Panc1 (cell line): ENCODE measurements around the gene GRIA3. TPM values are rescaled to one million over a fixed set of nuclear protein-coding genes. Genes with fewer than 3 reads are reported as not detected.

Source experiments
- ATAC-seq: fragments of 200-7000 bp; cut with Tn5 transposase; 2 replicates; pipeline ENCODE4 v1.9.1; 2020; ENCODE audit warnings: mild to moderate bottlenecking, moderate library complexity
- BruUV-seq: library from RNA; stranded (reverse); fragments of 400-500 nt; replicated peaks from 2 replicates; lab custom pipeline; 2021; lab: Mats Ljungman, UMichigan
- CTCF ChIA-PET: fragments of 300-600 bp; sonication (Branson Sonifier 250); formaldehyde crosslinking; loops from one replicate; lab custom pipeline; 2022; ENCODE audit warnings: antibody characterized with exemption; lab: Charles Lee
- POLR2A ChIA-PET: fragments of 300-600 bp; sonication (Branson Sonifier 250); formaldehyde crosslinking; loops from one replicate; lab custom pipeline; 2022; ENCODE audit warnings: antibody characterized with exemption; lab: Charles Lee
- DNase-seq: peaks from one replicate; pipeline ENCODE4 v3.0.0-alpha.2; 2010; ENCODE audit warnings: low read depth, low spot score
- H3K27ac ChIP-seq: 2 replicates; pipeline ENCODE4 v1.5.1; 2011; ENCODE audit warnings: mild to moderate bottlenecking, low read length, inconsistent platforms
- H3K27me3 ChIP-seq: fragments of 200-500 bp; sonication (Bioruptor generic); 2 replicates; pipeline ENCODE4 v1.6.0; 2014; ENCODE audit warnings: low read length, inconsistent platforms; ENCODE audit not compliant: control insufficient read depth, insufficient read depth
- H3K36me3 ChIP-seq: fragments of 200-500 bp; sonication (Bioruptor generic); 2 replicates; pipeline ENCODE4 v1.5.1; 2014; ENCODE audit warnings: inconsistent platforms, mild to moderate bottlenecking, low read length, moderate library complexity; ENCODE audit not compliant: control insufficient read depth, insufficient read depth
- H3K4me1 ChIP-seq: 2 replicates; pipeline ENCODE4 v1.5.1; 2011; ENCODE audit warnings: inconsistent platforms, mild to moderate bottlenecking, low read length, moderate library complexity; ENCODE audit not compliant: control insufficient read depth, insufficient read depth
- H3K4me3 ChIP-seq, 2 experiments: 2 replicates each; pipeline ENCODE4 v1.5.1; 2011 to 2012; ENCODE audit warnings: low read depth in 2 of 2, low read length in 2 of 2, mild to moderate bottlenecking in 2 of 2, inconsistent platforms in 1 of 2, moderate library complexity in 1 of 2
- H3K9me3 ChIP-seq: fragments of 200-500 bp; sonication (Bioruptor generic); 2 replicates; pipeline ENCODE4 v1.5.1; 2014; ENCODE audit warnings: low read depth, mild to moderate bottlenecking, inconsistent platforms, low read length, moderate library complexity; ENCODE audit not compliant: control insufficient read depth, insufficient read depth
- POLR2AphosphoS5 ChIP-seq: IDR thresholded peaks from 2 replicates; pipeline ENCODE4 v1.6.1; 2012; ENCODE audit warnings: mild to moderate bottlenecking, low read depth, low read length, moderate library complexity
- SIN3A ChIP-seq: IDR thresholded peaks from 2 replicates; pipeline ENCODE4 v1.6.1; 2012; ENCODE audit warnings: low read depth, mild to moderate bottlenecking, low read length, moderate library complexity, borderline replicate concordance; ENCODE audit not compliant: insufficient read depth
- TCF7L2 ChIP-seq: IDR thresholded peaks from 2 replicates; pipeline ENCODE4 v1.6.1; 2011; ENCODE audit warnings: mild to moderate bottlenecking, low read depth, low read length, inconsistent platforms
- in situ Hi-C: cut with HindIII; loops from 2 replicates; pipeline ENCODE4 v1.10.0; 2016; ENCODE audit warnings: low sequenced_read_pairs, low pct_unique_long_range_greater_than_20kb
- intact Hi-C: fragments of 100-400 bp; cut with micrococcal nuclease; formaldehyde crosslinking; loops from one replicate; pipeline ENCODE4 v1.10.0; 2022; ENCODE audit not compliant: unreplicated experiment
- total RNA-seq: library from RNA; stranded (reverse); gene quantifications from one replicate; pipeline ENCODE4 v1.2.1, GENCODE V29; 2021; ENCODE audit not compliant: unreplicated experiment
- TF ChIP-seq, protein P1 (sequence below), 2 experiments: IDR thresholded peaks; 2 replicates each; pipeline ENCODE4 v1.6.1; 2011 to 2012; ENCODE audit warnings: low read depth in 2 of 2, control low read depth in 1 of 2, low read length in 1 of 2, mild to moderate bottlenecking in 1 of 2, moderate library complexity in 1 of 2; ENCODE audit not compliant: insufficient read depth in 1 of 2
- TF ChIP-seq, protein P2 (sequence below): fragments of 450-650 bp; IDR thresholded peaks from 2 replicates; pipeline ENCODE4 v1.5.1; 2017; ENCODE audit warnings: mild to moderate bottlenecking

GRIA3 gene
- total RNA-seq, 1 experiment from 2014 or later, result not detected

DNA sequence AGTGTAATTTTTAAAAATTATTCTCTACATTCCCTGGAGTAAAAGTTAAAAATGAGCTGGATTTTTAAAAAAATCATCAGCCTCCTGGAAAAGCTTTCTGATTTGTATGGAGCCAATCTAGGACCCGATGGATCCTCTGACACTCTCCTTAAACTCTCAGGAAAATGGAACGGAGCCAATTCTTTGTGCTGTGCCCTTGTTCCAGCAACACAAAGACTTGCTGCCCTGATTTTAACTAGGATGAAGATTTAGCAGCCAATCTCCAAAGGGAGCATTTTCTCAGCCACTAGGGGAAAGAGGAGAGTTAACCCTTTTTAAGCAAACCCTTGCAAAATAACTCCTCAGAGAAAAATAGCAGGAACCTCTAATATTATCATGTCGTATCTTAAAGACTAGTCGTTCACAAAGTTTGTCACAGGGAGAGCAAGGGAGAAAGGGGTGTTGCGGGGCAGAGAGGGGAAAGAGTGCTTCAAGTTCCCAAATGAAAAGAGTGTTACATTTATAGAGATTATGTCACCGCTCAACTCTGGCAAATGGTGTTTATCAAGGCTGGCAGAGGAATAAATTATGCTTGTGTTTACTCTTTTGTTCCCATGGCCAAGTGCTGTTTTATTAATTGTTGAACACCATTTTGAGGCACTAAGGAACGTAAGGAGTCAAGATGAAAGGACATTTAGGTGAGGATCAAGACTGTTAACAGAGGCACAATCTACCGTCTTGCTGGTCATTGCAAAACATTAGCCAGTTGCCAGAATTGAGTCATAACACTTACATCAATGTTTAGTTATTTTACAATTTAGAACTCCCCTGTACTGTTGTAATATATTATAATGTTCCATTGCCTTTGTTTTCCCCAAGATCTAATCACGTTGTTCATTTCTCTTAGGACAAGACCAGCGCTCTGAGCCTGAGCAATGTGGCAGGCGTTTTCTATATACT, 298.1 kb downstream of the GRIA3 start:
- Histone ChIP-seq H3K27me3 (no peaks in the 10 kb centered on the region), H3K4me1 (no peaks in the 10 kb centered on the region), H3K4me3 (no peak overlapping the region), H3K27ac (no peak overlapping the region), H3K9me3 (no peaks in the 10 kb centered on the region), H3K36me3 (no peaks in the 10 kb centered on the region)
- POLR2A ChIA-PET, result no interaction called here
- in situ Hi-C loops, result no loop called here
- BruUV-seq, result no TSS peak
- intact Hi-C loops, result no loop called here
- ATAC-seq, result no peak
- CTCF ChIA-PET, result no interaction called here
- no peak for DNase-seq
- TF ChIP-seq, protein P1, sequence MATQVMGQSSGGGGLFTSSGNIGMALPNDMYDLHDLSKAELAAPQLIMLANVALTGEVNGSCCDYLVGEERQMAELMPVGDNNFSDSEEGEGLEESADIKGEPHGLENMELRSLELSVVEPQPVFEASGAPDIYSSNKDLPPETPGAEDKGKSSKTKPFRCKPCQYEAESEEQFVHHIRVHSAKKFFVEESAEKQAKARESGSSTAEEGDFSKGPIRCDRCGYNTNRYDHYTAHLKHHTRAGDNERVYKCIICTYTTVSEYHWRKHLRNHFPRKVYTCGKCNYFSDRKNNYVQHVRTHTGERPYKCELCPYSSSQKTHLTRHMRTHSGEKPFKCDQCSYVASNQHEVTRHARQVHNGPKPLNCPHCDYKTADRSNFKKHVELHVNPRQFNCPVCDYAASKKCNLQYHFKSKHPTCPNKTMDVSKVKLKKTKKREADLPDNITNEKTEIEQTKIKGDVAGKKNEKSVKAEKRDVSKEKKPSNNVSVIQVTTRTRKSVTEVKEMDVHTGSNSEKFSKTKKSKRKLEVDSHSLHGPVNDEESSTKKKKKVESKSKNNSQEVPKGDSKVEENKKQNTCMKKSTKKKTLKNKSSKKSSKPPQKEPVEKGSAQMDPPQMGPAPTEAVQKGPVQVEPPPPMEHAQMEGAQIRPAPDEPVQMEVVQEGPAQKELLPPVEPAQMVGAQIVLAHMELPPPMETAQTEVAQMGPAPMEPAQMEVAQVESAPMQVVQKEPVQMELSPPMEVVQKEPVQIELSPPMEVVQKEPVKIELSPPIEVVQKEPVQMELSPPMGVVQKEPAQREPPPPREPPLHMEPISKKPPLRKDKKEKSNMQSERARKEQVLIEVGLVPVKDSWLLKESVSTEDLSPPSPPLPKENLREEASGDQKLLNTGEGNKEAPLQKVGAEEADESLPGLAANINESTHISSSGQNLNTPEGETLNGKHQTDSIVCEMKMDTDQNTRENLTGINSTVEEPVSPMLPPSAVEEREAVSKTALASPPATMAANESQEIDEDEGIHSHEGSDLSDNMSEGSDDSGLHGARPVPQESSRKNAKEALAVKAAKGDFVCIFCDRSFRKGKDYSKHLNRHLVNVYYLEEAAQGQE (IDR thresholded peaks at IDR 0.05; ENCODE audit: insufficient read depth in 1 of 2, low read depth in 2 of 2, low read length in 1 of 2), result no peak
- no peak for TF ChIP-seq POLR2AphosphoS5
- no peak for TF ChIP-seq SIN3A
- TF ChIP-seq, protein P2, sequence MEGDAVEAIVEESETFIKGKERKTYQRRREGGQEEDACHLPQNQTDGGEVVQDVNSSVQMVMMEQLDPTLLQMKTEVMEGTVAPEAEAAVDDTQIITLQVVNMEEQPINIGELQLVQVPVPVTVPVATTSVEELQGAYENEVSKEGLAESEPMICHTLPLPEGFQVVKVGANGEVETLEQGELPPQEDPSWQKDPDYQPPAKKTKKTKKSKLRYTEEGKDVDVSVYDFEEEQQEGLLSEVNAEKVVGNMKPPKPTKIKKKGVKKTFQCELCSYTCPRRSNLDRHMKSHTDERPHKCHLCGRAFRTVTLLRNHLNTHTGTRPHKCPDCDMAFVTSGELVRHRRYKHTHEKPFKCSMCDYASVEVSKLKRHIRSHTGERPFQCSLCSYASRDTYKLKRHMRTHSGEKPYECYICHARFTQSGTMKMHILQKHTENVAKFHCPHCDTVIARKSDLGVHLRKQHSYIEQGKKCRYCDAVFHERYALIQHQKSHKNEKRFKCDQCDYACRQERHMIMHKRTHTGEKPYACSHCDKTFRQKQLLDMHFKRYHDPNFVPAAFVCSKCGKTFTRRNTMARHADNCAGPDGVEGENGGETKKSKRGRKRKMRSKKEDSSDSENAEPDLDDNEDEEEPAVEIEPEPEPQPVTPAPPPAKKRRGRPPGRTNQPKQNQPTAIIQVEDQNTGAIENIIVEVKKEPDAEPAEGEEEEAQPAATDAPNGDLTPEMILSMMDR, result no peak
- no peak for TF ChIP-seq TCF7L2

DNA sequence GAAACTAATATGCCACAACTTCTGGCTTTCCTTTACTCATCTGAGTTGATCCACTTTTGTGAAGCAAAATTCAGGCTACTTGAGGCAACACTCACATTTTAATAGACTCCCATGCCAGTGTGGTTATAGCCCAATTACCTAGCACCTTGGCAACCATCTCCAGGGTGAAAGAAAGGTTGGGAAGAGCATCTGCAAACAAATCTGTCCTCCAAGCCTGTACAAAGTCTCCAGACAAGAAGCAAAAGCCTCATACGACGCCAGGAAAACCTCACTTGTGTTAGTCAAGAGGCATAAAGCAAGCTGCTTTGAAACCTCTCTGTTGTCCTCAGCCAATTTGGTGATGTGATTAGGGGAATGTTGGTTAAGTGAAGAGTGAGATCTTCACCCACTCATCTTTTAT, 302.2 kb downstream of the GRIA3 start:
- no peaks in the 10 kb centered on the region for H3K9me3 ChIP-seq
- ChIA-PET POLR2A (no interaction called here), CTCF (no interaction called here)
- ATAC-seq, result no peak
- in situ Hi-C loops, result no loop called here
- TF ChIP-seq, protein P2, result no peak
- TF ChIP-seq TCF7L2, result no peak
- TF ChIP-seq, protein P1 (IDR thresholded peaks at IDR 0.05; ENCODE audit: insufficient read depth in 1 of 2, low read depth in 2 of 2, low read length in 1 of 2), result no peak
- TF ChIP-seq POLR2AphosphoS5, result no peak
- TF ChIP-seq SIN3A, result no peak
- BruUV-seq, result no TSS peak
- no peak overlapping the region for H3K4me3 ChIP-seq
- no peak for DNase-seq
- no peaks in the 10 kb centered on the region for H3K27me3 ChIP-seq
- no peaks in the 10 kb centered on the region for H3K36me3 ChIP-seq
- intact Hi-C loops, result no loop called here
- no peak overlapping the region for H3K27ac ChIP-seq
- no peaks in the 10 kb centered on the region for H3K4me1 ChIP-seq
